ENCODE measurements around the gene ZNF385D.

ZNF385D gene, protein sequence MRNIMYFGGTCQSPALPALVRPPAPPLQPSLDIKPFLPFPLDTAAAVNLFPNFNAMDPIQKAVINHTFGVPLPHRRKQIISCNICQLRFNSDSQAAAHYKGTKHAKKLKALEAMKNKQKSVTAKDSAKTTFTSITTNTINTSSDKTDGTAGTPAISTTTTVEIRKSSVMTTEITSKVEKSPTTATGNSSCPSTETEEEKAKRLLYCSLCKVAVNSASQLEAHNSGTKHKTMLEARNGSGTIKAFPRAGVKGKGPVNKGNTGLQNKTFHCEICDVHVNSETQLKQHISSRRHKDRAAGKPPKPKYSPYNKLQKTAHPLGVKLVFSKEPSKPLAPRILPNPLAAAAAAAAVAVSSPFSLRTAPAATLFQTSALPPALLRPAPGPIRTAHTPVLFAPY

GRCh38 chr3:21750831-21751391, at the start of gene ZNF385D:
Gene ZNF385D (minus strand): TSS chr3:21751210. CDS start chr3:21750916, 294 bp downstream.
- DNase-seq (ENCODE audit: low spot score) = peak; percentile 78

DNA sequence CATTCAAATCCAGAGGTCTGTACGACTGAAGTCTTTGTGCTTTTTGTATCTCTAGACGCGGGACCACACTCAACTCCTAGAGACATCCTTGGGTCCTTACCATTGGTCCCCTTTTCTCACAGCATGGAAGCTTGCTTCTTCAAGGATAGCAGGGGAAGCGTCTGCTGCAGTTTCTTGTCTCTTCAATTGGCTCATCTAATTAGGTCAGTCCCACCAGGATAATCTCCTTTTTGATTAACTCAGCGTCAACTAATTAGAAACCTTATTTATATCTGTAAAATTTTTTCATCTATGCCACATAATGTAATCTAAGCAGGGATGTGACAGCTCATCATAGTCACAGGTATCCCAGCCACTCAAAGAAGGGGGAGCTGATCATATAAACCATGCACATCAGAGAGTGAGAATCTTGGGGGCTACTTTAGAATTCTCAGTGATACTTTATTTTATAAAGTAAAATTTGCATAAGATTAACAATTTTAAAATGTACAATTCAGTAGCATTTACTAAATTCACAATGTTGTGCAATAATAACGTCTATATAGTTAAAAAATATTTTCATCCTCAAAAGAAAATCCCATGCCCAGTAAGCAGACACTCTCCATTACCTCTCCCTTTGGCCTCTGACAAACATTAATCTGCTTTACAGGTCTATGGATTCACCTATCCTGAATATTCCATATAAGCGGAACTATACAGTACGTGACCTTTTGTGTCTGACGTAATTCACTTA, 47.5 kb upstream of the ZNF385D start:
- DNase-seq (ENCODE audit: low spot score) = no peak

DNA sequence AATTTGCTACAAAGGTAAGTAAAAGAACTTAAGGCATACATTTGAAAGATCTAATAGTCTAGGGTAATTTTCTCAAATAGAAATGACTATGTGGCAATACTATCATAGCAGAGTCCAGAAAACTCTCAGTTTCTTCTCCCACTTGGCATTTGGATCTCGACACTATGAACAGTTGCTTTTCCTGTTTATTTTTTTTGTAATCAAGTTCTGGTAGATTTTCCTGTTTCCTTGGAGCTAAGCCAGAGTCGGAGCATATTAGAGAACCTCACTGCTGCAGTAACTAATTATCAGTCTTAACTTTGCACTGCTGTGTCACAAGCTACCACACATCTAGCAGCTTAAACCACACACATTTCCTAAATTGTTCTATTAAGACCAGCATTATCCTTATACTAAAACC, 44.9 kb upstream of the ZNF385D start:
- no peak for DNase-seq (ENCODE audit: low spot score)

- DNase-seq (ENCODE audit: low spot score) = peak; percentile 26
Observed at GRCh38 chr3:21795152-21795837, 44.3 kb upstream of the ZNF385D start.

DNA sequence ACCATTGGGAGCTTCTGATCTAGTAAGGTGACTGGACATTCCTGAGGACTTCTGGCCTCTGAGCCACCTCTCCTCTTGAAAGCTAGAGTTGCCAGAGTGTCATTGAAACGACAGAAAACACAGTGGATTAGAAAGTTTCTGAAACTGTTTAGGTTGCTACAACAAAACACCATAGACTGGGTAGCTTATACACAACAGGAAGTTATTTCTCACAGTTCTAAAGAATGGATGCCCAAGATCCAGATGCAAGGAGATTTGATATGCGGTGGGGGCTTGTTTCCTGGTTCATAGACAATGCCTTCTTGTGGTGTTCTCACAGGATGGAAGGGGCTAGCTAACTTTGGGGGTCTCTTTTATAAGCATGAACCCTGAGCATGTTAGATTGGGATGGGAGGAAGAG, 43.3 kb upstream of the ZNF385D start:
- DNase-seq (ENCODE audit: low spot score) = no peak

DNA sequence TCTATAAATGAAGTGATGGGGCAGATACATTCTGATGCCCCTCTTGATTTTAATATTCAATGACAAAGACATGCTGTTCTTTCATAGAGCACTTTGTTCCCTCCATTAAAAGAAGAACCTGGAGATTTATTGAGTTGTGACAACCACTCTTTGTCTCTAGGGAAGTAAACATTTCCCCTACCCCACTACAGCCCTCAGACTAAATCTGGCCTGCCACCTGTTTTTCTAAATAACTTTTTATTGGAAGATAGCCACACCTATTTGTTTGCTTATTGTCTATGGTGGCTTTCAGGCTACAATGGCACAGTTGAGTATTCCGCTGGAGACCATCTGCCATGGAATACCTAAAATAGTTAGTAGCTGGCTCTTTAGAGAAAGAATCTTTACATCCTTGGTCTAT, 41.2 kb upstream of the ZNF385D start:
- no peak for DNase-seq (ENCODE audit: low spot score)

GRCh38 chr3:21791356-21791755, 40.3 kb upstream of the ZNF385D start:
- no peak for DNase-seq (ENCODE audit: low spot score)

DNA sequence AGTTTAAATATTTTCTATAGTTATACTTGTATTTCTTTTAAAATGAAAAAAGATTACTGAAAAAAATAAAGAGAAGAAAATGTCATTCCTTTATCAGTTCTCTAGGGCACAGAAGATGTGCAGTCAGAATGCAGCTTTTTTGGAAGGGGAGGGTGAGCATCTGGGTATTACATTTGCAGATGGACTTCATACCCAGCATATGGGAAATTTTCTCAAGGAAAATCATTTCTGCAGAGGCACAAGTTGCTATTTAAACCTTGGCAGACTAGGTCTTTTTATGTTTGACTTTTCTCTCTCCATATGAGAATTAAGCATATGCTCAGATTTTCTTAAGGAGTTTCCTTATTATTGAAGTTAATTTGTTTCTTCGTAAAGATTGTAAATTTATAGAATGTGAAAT, 39.5 kb upstream of the ZNF385D start:
- no peak for DNase-seq (ENCODE audit: low spot score)

- DNase-seq (ENCODE audit: low spot score) = no peak
Observed at GRCh38 chr3:21789730-21790129, 38.7 kb upstream of the ZNF385D start.

DNA sequence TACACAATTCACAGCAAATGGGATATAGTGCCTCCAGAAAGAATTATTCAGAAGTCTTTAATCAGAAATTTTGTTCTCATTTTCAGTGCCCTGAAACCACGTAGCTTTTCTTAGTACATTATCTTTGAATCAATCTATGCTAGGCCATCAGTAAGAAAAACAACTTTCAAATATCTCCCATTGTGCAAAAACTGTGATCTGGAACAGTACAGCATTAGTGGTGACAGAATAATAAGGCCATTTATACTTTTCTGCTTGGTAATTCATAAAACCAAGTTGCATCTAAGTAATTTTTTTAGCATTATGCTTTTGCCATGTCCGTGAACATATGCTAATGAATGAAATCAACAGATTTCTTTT, 35.4 kb upstream of the ZNF385D start:
- no peak for DNase-seq (ENCODE audit: low spot score)

GRCh38 chr3:21785765-21786437, 34.9 kb upstream of the ZNF385D start:
- DNase-seq (ENCODE audit: low spot score) = no peak

DNA sequence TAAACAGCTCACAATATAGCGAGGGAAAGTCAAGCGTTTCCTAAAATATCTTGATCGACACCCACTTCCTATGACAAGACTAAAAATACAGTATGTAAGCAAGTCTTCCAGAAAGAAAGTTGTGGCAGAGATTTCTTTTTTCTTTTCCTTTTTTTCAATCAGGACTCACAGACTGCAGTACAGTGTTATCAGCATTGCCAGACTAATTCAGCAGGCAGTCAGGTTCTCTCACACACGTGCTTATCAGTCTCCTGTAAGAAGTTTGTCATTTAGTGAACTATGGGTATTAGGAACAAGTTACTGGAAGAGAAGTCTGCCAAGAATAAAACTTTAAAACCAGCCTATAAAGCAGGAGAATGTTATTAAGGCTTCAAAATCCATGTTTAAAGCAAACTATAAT, 32.8 kb upstream of the ZNF385D start:
- no peak for DNase-seq (ENCODE audit: low spot score)

GRCh38 chr3:21781355-21781754, 30.3 kb upstream of the ZNF385D start:
- no peak for DNase-seq (ENCODE audit: low spot score)

DNA sequence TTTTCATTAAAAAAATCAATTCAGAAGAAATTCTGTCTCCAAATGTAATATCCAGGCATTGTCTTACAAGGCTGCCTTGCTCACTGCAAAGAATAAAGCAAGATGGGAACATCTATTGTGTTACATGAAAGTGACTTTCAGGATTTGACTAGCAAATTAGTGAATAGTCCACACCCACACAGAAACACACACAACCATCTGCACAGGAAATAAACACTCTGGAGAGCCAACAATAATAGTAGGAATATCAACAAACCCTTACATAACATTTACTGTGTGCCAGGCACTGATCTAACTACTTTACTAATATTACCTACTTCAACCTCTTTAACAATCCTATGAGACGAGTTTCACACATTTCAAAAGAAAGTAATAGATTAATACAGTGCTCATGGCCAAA, 28.9 kb upstream of the ZNF385D start:
- DNase-seq (ENCODE audit: low spot score) = no peak

GRCh38 chr3:21778715-21779114, 27.7 kb upstream of the ZNF385D start:
- DNase-seq (ENCODE audit: low spot score) = no peak

DNA sequence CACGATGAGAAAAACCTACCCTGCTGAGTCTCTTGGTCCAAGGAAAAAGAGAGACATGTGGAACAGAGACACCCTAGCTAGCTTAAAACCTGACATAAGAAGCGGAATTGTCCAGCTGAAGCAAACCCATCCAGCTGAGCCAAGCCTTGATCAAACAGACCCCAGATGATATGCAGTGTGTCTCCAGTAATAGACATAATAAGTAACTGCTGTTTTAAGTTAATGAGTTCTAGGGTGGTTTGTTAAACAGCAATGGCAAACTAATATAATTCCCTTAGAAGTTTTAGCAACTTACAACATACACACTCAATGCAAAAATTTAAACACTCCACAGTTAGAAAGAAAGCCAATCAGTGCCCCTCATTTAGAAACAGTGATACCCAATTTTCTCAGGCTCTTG, 26.8 kb upstream of the ZNF385D start:
- DNase-seq (ENCODE audit: low spot score) = no peak

DNA sequence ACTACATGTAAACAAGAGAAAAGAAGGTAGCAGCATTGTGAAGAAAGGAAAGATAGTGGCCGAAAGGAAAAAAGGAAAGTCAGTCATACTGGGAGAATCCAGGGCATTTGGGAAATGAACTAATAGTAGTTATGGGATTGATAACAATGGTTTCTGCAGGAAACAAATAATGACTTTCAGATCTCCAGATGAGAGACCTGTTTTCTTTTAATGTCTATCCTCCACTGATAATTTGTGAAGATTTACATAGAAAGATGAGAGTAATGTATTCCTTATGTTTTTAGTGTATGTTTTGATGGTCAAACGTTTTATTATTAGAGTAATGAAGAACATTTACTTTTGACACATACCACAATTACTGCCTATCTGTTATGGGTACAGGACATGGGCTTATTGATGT, 15.0 kb upstream of the ZNF385D start:
- DNase-seq (ENCODE audit: low spot score) = no peak

GRCh38 chr3:21755896-21756295, 4.9 kb upstream of the ZNF385D start:
- DNase-seq (ENCODE audit: low spot score) = no peak

- no peak for DNase-seq (ENCODE audit: low spot score)
Observed at GRCh38 chr3:21754839-21755238, 3.8 kb upstream of the ZNF385D start.

DNA sequence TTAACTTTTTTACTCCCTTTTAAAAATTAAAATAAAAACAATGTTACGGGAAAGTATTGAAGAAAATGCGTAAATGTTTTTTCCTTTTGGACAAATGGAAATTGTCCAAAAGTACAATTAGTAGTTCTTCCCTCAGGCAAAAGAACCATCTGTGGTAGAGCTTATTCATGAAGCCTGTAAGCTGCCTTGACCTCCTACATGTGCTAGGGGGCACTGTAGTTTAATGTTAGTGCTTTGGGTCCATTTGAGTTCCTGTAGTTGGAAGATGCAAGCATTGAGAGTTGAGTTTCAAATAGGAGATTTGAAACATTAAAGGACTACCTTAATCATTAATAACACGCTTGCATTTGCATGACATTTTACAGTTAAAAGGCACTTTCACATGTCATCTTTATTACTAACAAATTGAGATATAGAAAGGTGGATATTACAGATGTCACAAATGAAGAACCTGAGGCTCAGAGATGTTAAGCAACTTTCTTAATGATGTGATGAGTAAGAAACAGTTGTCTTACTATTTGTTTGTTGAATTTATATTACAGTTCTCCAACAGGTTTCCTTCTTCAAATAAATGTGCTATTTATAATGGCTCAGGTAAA, 1.8 kb upstream of the ZNF385D start:
- DNase-seq (ENCODE audit: low spot score) = peak; percentile 67

DNA sequence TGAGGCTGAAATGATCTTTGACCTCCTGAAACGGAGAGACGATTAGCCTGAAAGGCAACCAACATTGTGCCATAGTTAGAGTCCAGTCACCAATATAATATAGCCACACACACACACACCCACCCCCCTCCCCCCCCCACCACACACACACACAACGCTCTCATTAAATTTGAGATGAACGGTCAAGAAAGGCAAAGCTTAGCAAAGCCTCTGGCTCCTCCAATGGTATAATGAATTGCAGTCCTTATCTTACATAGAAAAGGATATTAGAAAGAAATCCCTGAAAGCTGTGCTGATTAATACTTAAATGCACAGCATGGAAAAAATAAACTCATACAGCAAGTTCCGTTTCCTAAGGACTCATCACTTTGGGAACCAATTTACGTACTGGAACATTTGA, 876 bp upstream of the ZNF385D start:
- DNase-seq (ENCODE audit: low spot score) = no peak

All from AG20443 (cell line).